HepG2 (cell line): ENCODE data around the gene PIEZO1. TPM values are rescaled to one million over a fixed set of nuclear protein-coding genes. Genes with fewer than 3 reads are reported as not detected.

ENCODE experiments used
- BRCA1 ChIP-seq: sonication (generic); formaldehyde crosslinking; IDR thresholded peaks from 2 replicates; pipeline ENCODE4 v1.4.0; 2020; ENCODE audit warnings: missing genetic modification reagents
- CENPT ChIP-seq: sonication (generic); formaldehyde crosslinking; IDR thresholded peaks from 2 replicates; pipeline ENCODE4 v1.8.0; 2022; ENCODE audit warnings: low read depth, mild to moderate bottlenecking, moderate library complexity, missing genetic modification reagents
- EEA1 ChIP-seq: sonication (generic); formaldehyde crosslinking; IDR thresholded peaks from 2 replicates; pipeline ENCODE4 v1.5.1; 2020; ENCODE audit warnings: mild to moderate bottlenecking, missing genetic modification reagents, borderline replicate concordance
- ERF ChIP-seq: IDR thresholded peaks from 2 replicates; pipeline ENCODE4 v1.6.1; 2018; ENCODE audit warnings: missing biosample characterization, missing genetic modification reagents
- FLYWCH1 ChIP-seq: sonication (generic); formaldehyde crosslinking; IDR thresholded peaks from 2 replicates; pipeline ENCODE4 v1.8.1; 2023; ENCODE audit warnings: mild to moderate bottlenecking, missing genetic modification reagents
- FOSL2 ChIP-seq: sonication (generic); formaldehyde crosslinking; IDR thresholded peaks from 2 replicates; pipeline ENCODE4 v1.4.0; 2020; ENCODE audit warnings: missing genetic modification reagents
- HDAC6 ChIP-seq: fragments of 200-600 bp; sonication (generic); IDR thresholded peaks from 2 replicates; pipeline ENCODE4 v1.7.0; 2017; ENCODE audit warnings: mild to moderate bottlenecking, antibody characterized with exemption, low read length, low read depth
- HNF1B ChIP-seq: sonication (generic); formaldehyde crosslinking; IDR thresholded peaks from 2 replicates; pipeline ENCODE4 v1.5.1; 2020; ENCODE audit warnings: mild to moderate bottlenecking, moderate library complexity, missing genetic modification reagents
- KLF13 ChIP-seq: sonication (generic); formaldehyde crosslinking; IDR thresholded peaks from 2 replicates; pipeline ENCODE4 v1.4.0; 2020; ENCODE audit warnings: mild to moderate bottlenecking, missing genetic modification reagents
- KLF15 ChIP-seq: sonication (generic); formaldehyde crosslinking; IDR thresholded peaks from 2 replicates; pipeline ENCODE4 v1.8.1; 2023; ENCODE audit warnings: borderline replicate concordance, mild to moderate bottlenecking, inconsistent platforms, missing genetic modification reagents, mixed read lengths
- MEF2D ChIP-seq: sonication (generic); formaldehyde crosslinking; IDR thresholded peaks from 2 replicates; pipeline ENCODE4 v1.5.1; 2020; ENCODE audit warnings: mild to moderate bottlenecking, missing genetic modification reagents
- MXD1 ChIP-seq: sonication (generic); formaldehyde crosslinking; IDR thresholded peaks from 2 replicates; pipeline ENCODE4 v1.4.0; 2020; ENCODE audit warnings: mild to moderate bottlenecking, missing genetic modification reagents
- MXI1 ChIP-seq: IDR thresholded peaks from 3 replicates; pipeline ENCODE4 v1.6.1; 2012; ENCODE audit warnings: low read depth, low read length, inconsistent platforms, borderline replicate concordance
- NFYB ChIP-seq: sonication (generic); formaldehyde crosslinking; IDR thresholded peaks from 2 replicates; pipeline ENCODE4 v1.4.0; 2020; ENCODE audit warnings: missing genetic modification reagents
- RFX3 ChIP-seq: IDR thresholded peaks from 2 replicates; pipeline ENCODE4 v1.6.1; 2016; ENCODE audit warnings: missing biosample characterization, missing genetic modification reagents
- SIX1 ChIP-seq: sonication (generic); formaldehyde crosslinking; IDR thresholded peaks from 2 replicates; pipeline ENCODE4 v1.4.0; 2020; ENCODE audit warnings: missing genetic modification reagents, borderline replicate concordance
- SUZ12 ChIP-seq: fragments of 150-350 bp; IDR thresholded peaks from 2 replicates; pipeline ENCODE4 v1.6.1; 2014; ENCODE audit warnings: low read depth, low read length
- TFE3 ChIP-seq: IDR thresholded peaks from 2 replicates; pipeline ENCODE4 v1.6.1; 2016
- U2AF2 ChIP-seq: fragments of 200-400 bp; formaldehyde crosslinking; IDR thresholded peaks from 2 replicates; pipeline ENCODE4 v1.6.1; 2017; ENCODE audit warnings: low read depth, mild to moderate bottlenecking, low read length
- ZC3H4 ChIP-seq: sonication (generic); formaldehyde crosslinking; IDR thresholded peaks from 2 replicates; pipeline ENCODE4 v1.4.0; 2020; ENCODE audit warnings: missing genetic modification reagents, borderline replicate concordance
- ZIK1 ChIP-seq: sonication (generic); formaldehyde crosslinking; IDR thresholded peaks from 2 replicates; pipeline ENCODE4 v1.5.0; 2020; ENCODE audit warnings: mild to moderate bottlenecking, low read depth, missing genetic modification reagents, borderline replicate concordance
- ZKSCAN1 ChIP-seq: fragments of 150-350 bp; IDR thresholded peaks from 2 replicates; pipeline ENCODE4 v1.6.1; 2014; ENCODE audit warnings: low read length
- ZNF234 ChIP-seq: sonication (generic); formaldehyde crosslinking; conservative IDR thresholded peaks from 2 replicates; pipeline ENCODE4 v1.5.1; 2020; ENCODE audit warnings: mild to moderate bottlenecking, missing genetic modification reagents
- ZNF30 ChIP-seq: sonication (generic); formaldehyde crosslinking; IDR thresholded peaks from 2 replicates; pipeline ENCODE4 v1.5.0; 2020; ENCODE audit warnings: mild to moderate bottlenecking, missing genetic modification reagents
- ZNF549 ChIP-seq: sonication (generic); formaldehyde crosslinking; IDR thresholded peaks from 2 replicates; pipeline ENCODE4 v1.5.0; 2020; ENCODE audit warnings: missing genetic modification reagents
- ZNF567 ChIP-seq: sonication (generic); formaldehyde crosslinking; IDR thresholded peaks from 2 replicates; pipeline ENCODE4 v1.8.1; 2023; ENCODE audit warnings: mild to moderate bottlenecking, missing genetic modification reagents, borderline replicate concordance
- ZNF724P ChIP-seq: sonication (generic); formaldehyde crosslinking; IDR thresholded peaks from 2 replicates; pipeline ENCODE4 v1.8.0; 2022; ENCODE audit warnings: missing genetic modification reagents, borderline replicate concordance
- ZNF761 ChIP-seq: sonication (generic); formaldehyde crosslinking; conservative IDR thresholded peaks from 2 replicates; pipeline ENCODE4 v1.4.0; 2020; ENCODE audit warnings: mild to moderate bottlenecking, missing genetic modification reagents
- ZNF883 ChIP-seq: sonication (generic); formaldehyde crosslinking; IDR thresholded peaks from 2 replicates; pipeline ENCODE4 v1.5.1; 2020; ENCODE audit warnings: mild to moderate bottlenecking, missing genetic modification reagents; ENCODE audit errors: not compliant biosample characterization
- polyA plus RNA-seq, 8 experiments: library from polyadenylated mRNA; depleted of rRNA in 3 of 8; stranded (reverse) in 7 of 8; unstranded in 1 of 8; fragments of >200 nt; fragmentation: Illumina TruSeq in 4 of 8; extraction: Trizol in 4 of 8; gene quantifications; 2 replicates each; pipeline versions ENCODE4 v1.2.1 to v1.2.3, GENCODE V29; 2011 to 2016; ENCODE audit warnings: low read depth in 4 of 8, missing spikeins in 1 of 8, mixed read lengths in 1 of 8; ENCODE audit not compliant: insufficient read depth in 1 of 8
- total RNA-seq, 5 experiments: library from RNA; depleted of rRNA; stranded (reverse); fragments of >200 nt; fragmentation: Illumina TruSeq; extraction: Trizol; gene quantifications; 2 replicates each; pipeline ENCODE4 v1.2.3, GENCODE V29; 2016; ENCODE audit warnings: low read depth in 1 of 5

PIEZO1 gene
- total and polyA plus RNA-seq, 2 of the 13 experiments (the other 11 are each of a cell fraction or from before 2014, with no cell fraction given) = 67.9 to 85.0 TPM

- TF ChIP-seq ZNF724P (CRISPR knock-in tag) (peak; percentile 61; the same call in 1 of the 2 replicates), U2AF2 (no peak), ZNF30 (CRISPR knock-in tag) (no peak), FLYWCH1 (CRISPR knock-in tag) (no peak), MXI1 (peak; percentile 91; the same call in 1 of the 3 replicates), ERF (peak; percentile 97), FOSL2 (CRISPR knock-in tag) (peak; percentile 43; the same call in 1 of the 2 replicates), CENPT (CRISPR knock-in tag) (no peak), KLF13 (CRISPR knock-in tag) (no peak), MXD1 (peak; percentile 6; the same call in 1 of the 2 replicates), NFYB (CRISPR knock-in tag) (peak; percentile 15; the same call in 1 of the 2 replicates), HNF1B (peak; percentile 21; the same call in 1 of the 2 replicates), ZNF883 (CRISPR knock-in tag) (no peak), RFX3 (CRISPR knock-in tag) (no peak), SIX1 (CRISPR knock-in tag) (0 out of 2 replicates have a peak, but pooled peaks have one; percentile 34), EEA1 (CRISPR knock-in tag) (no peak; the same call in 1 of the 2 replicates), ZC3H4 (no peak), TFE3 (CRISPR knock-in tag) (peak; percentile 60; the same call in 1 of the 2 replicates), KLF15 (CRISPR knock-in tag) (no peak), ZKSCAN1 (no peak; the same call in 1 of the 2 replicates), ZNF549 (CRISPR knock-in tag) (no peak), BRCA1 (CRISPR knock-in tag) (0 out of 2 replicates have a peak, but pooled peaks have one; percentile 56), ZIK1 (no peak; the same call in 1 of the 2 replicates), HDAC6 (no peak), ZNF761 (no peak; the same call in 1 of the 2 replicates), MEF2D (peak; percentile 65; the same call in 1 of the 2 replicates), ZNF234 (CRISPR knock-in tag) (0 out of 2 replicates have a peak, but pooled peaks have one; percentile 60), SUZ12 (no peak), ZNF567 (CRISPR knock-in tag) (peak; percentile 48; the same call in 1 of the 2 replicates)
Observed at GRCh38 chr16:88759245-88759975, 25.6 kb downstream of the PIEZO1 start (continued).
